Measurements from ENCODE around the gene ALLC.

The ALLC gene

DNA sequence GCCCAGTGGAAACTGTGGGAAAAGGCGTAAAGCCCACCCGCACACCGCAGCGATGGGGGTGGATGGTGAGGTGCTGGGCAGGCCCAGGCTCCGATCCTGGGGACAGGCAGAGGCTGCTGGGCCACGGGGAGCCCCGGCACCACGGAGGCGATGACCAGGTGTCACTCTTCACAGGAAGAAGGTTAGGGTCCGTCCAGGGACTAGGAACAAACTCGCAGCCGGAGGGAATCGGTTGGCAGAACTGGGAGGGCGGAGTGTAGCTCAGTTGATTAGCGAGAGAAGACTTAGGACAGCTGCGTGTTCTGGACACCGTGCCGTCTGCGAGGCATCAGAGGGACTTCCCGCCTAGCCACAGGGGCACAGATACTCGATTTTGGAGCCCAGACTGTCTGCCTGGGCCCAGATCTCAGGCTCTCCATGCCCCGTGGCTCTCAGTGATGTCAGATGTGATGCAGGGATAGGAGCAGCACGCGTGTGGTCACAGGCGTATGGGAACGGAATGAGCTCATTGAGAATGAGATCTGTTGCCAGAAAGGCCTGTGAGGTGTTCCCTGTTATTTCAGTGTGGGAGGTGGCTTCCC lies 16.1 kb upstream of the ALLC start:
- DNase-seq: no peak

DNA sequence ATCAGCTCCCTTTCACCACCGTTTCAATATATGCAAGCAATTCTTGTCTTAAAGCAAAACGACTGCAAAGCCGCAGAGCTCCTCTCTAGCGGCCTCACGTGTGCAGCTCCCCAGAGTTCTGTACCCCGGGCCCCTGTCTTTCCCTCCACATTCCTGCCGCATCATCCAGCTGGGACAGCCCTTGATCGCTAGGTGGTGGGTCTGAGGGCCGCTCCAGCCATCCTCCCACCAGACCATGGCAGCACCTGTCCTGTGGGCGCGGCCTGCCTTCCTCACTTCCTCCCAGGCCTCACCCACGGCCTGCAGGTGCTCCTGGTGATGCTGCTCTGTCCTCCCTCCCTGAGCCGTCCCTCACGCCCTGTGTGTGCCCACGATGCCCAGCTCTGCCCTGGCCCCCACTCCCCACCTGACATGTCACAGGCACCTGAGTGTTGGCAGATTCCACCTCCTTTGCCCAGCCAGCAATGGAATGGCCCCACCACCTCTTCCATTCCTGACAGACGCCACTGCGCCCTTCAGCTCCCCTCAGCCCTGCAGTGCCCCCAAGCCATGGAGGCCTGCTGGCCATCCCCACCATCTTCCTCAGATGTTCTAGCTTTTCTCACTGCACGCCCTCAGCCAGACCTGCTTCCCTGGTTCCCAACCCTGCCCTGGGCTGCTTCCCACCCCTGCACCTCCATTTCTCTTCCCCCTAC lies 15.3 kb upstream of the ALLC start:
- no peak for DNase-seq

DNA sequence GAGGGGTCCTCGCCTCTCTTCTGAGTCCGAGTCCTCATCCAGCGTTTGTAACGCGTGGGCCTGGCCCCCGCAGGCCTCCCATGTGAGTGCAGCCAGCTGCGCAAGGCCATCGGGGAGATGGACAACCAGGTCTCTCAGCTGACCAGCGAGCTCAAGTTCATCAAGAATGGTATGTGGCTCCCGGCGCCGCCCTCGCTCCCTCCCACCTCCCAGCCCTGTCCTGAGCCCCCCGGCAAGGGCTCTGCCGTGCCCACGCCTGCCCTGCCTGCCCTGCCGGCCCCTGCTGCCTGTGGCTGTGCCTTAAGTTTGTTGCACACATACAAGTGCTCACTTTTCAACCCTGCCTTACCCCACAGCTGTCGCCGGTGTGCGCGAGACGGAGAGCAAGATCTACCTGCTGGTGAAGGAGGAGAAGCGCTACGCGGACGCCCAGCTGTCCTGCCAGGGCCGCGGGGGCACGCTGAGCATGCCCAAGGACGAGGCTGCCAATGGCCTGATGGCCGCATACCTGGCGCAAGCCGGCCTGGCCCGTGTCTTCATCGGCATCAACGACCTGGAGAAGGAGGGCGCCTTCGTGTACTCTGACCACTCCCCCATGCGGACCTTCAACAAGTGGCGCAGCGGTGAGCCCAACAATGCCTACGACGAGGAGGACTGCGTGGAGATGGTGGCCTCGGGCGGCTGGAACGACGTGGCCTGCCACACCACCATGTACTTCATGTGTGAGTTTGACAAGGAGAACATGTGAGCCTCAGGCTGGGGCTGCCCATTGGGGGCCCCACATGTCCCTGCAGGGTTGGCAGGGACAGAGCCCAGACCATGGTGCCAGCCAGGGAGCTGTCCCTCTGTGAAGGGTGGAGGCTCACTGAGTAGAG lies 14.4 kb upstream of the ALLC start:
- no peak for DNase-seq

DNA sequence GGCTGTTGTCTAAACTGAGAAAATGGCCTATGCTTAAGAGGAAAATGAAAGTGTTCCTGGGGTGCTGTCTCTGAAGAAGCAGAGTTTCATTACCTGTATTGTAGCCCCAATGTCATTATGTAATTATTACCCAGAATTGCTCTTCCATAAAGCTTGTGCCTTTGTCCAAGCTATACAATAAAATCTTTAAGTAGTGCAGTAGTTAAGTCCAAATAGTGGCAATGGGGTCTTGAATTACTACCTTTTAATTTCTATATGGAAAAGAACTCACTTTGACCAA lies 13.8 kb upstream of the ALLC start:
- no peak for DNase-seq

GRCh38 chr2:3644891-3645605 lies 13.0 kb upstream of the ALLC start:
- no peak for DNase-seq

GRCh38 chr2:3645745-3646389 lies 12.1 kb upstream of the ALLC start:
- no peak for DNase-seq

GRCh38 chr2:3646446-3646845 lies 11.6 kb upstream of the ALLC start:
- no peak for DNase-seq

DNA sequence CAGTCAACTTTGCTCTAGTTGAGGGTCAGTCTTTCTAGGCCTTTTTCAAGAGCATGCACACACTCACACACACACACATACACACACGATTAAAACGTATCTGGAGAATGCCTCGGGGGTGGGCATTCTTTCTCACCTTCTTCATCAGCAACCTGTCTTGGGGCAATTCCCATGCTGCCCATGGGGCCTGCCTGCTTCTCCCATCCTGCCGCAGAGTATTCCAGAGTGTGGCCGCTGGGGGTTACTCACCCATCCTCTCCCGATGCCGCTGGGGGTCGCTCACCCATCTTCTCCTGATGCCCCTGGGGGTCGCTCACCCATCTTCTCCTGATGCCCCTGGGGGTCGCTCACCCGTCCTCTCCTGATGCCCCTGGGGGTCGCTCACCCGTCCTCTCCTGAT lies 10.8 kb upstream of the ALLC start:
- no peak for DNase-seq

DNA sequence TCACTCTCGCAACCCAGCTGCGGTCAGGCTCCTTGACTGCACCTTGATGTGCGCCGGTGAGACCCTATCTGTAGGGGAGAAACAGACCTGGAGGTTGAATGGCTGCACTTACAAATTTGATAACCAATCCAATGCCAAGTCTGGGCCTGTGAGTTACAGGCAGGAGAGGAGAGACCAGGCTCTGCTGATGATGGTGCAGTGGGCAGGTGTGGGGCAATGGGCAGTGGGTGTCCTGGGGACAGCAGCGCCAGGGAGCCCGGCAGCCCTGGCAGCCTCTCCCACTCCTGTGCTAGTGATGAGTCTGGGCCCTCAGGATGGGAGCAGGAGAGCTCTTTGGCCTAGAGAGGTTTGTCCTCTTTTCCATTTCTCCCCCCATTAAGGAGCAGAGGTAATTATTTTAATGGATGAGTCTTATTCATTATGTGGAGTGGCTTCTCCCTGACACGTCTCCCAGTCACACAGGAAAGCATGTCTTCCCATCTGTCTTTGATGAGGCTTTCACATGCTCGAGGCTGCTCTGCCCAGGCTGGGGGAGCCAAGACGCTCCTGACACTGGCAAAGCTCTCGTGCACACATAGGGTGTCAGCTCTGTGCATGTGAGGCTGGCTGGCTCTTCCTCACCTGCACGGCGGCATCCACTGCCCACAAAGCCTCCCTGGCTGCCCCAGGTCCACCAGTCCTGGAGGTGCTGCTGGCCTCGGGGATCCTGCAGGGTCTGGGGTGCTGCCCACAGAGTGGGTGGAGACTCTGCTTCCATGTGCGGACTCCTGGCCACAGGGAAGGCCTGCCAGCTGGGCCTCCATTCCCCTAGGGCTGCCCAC lies 10.0 kb upstream of the ALLC start:
- no peak for DNase-seq

- DNase-seq: no peak
Measured at GRCh38 chr2:3648652-3649177, 9.3 kb upstream of the ALLC start.

GRCh38 chr2:3649581-3649980 lies 8.4 kb upstream of the ALLC start:
- DNase-seq: no peak

GRCh38 chr2:3650140-3650920 lies 7.7 kb upstream of the ALLC start:
- DNase-seq: no peak

GRCh38 chr2:3651691-3652648 lies 6.0 kb upstream of the ALLC start:
- no peak for DNase-seq

- no peak for DNase-seq
Measured at GRCh38 chr2:3652896-3653625, 4.9 kb upstream of the ALLC start.

- no peak for DNase-seq
Measured at GRCh38 chr2:3654011-3654410, 4.0 kb upstream of the ALLC start.

GRCh38 chr2:3654531-3655225 lies 3.3 kb upstream of the ALLC start:
- DNase-seq: no peak

DNA sequence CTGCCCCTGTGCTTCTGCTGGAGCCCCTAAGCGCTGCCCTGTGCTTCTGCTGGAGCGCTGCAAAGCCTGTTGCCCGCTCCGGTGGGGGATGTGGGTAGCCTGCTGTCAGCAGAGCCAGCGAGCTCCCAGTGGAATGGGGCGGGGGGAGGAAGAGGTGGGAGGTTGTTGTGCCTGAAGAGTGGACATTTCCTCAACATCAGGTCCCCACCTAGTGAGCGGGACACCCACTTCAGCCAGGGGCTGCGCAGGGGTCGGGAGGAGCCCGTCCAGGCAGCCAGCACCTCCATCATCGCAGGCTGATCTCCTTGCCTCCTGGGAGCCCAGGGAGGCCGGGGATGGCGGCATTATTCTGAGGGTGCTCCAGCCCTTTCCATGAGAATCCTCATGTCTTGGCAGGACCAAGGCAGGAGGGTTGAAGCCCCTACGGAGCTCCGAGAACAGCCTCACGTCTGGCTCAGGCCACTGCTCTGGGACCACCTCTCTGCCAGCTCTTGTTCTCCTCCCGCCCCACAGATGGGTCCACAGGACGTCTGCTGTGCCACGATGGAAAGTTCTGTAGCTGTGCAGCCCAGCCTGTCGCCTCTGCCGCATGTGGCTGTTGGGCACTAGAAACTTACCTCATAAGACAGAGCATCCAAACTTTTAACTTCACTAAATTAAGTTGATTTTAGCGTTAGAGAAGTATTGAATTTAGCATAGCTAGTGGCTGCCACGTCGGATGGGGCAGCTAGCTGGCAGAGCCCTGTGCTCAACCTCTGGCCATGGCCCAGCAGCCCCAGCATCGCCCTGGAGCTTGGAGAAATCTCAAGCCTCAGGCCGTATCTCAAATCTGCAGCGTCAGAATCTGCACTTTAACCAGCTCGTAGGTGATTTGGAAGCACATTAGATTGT lies 1.9 kb upstream of the ALLC start:
- DNase-seq: no peak

Data from GDM1 (cell line).